Transverse colon (tissue), 4 donors: ENCODE measurements around the gene CMKLR1.

Source experiments
- EP300 ChIP-seq: sonication (generic); formaldehyde crosslinking; IDR thresholded peaks from one replicate; pipeline ENCODE4 v1.6.1; 2017; ENCODE audit warnings: antibody characterized with exemption, low read depth
- POLR2A ChIP-seq: fragments of 450-650 bp; IDR thresholded peaks from one replicate; pipeline ENCODE4 v1.6.1; 2016; ENCODE audit warnings: antibody characterized with exemption, mild to moderate bottlenecking, moderate library complexity
- POLR2AphosphoS5 ChIP-seq, 3 donors: sonication (generic); formaldehyde crosslinking; IDR thresholded peaks; one replicate each; pipeline ENCODE4 v1.6.1; 2016; ENCODE audit warnings: antibody characterized with exemption in 3 of 3
- TF ChIP-seq, protein P1 (sequence below), 5 experiments: fragments of 200-600 bp in 3 of 5; fragments of 450-650 bp in 2 of 5; sonication (generic) in 3 of 5; IDR thresholded peaks; 1 replicate in 2 of 5; 2 replicates in 3 of 5; pipeline ENCODE4 v1.5.1; 2016 to 2017; ENCODE audit warnings: antibody characterized with exemption in 5 of 5, inconsistent platforms in 3 of 5, mild to moderate bottlenecking in 2 of 5, moderate library complexity in 1 of 5

DNA sequence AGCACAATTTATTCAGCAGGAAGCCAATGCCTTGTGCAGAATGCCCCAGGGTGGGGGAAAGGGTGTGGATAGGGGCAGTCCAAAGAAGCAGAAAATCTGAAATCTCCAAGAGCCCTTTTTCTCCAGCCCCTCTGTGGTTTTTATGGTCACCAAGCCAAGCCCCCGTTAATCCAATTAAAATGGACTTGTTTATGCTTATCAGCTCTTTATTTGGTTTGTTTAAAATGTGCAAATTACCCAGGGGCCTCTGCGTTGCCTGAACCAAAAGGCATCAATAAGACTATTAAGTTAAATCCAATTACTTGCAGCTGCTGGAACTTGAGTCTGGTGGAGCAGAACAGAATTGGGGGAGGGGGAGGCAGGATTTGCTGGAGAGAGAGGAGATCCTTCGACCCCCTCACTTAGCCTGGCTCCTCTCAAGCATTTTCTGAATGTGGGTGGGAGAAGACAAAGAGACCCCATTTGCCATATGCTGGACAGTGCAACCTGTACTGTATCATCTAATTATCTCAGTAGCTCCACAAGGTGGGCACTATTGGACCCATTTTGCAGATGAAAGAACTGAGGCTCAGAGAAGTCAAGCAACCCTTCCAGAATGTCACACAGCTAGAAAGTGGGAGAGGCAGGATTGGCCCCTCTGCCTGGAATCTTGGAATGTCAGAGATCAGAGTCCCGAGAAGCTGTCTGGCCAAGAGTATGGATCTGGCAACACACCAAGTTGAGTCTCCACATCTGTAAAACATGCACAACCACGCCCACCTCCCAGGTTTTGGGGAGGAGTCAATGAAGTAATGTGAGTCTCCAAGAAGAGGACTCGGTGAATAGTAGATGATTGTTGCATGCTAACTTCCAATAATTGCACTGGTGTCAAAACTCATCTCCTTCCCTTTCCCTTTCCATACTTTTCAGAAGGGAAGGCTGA lies 66.9 kb downstream of the CMKLR1 start:
- TF ChIP-seq POLR2AphosphoS5 (IDR thresholded peaks at IDR 0.05) (no peak), POLR2A (no peak), EP300 (no peak)
- TF ChIP-seq, protein P1, sequence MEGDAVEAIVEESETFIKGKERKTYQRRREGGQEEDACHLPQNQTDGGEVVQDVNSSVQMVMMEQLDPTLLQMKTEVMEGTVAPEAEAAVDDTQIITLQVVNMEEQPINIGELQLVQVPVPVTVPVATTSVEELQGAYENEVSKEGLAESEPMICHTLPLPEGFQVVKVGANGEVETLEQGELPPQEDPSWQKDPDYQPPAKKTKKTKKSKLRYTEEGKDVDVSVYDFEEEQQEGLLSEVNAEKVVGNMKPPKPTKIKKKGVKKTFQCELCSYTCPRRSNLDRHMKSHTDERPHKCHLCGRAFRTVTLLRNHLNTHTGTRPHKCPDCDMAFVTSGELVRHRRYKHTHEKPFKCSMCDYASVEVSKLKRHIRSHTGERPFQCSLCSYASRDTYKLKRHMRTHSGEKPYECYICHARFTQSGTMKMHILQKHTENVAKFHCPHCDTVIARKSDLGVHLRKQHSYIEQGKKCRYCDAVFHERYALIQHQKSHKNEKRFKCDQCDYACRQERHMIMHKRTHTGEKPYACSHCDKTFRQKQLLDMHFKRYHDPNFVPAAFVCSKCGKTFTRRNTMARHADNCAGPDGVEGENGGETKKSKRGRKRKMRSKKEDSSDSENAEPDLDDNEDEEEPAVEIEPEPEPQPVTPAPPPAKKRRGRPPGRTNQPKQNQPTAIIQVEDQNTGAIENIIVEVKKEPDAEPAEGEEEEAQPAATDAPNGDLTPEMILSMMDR (IDR thresholded peaks at IDR 0.05), result no peak
